ENCODE results near the gene DHRS13.
A peak's percentile ranks its signal among the peaks of the same experiment; 100 is the strongest.

DNA sequence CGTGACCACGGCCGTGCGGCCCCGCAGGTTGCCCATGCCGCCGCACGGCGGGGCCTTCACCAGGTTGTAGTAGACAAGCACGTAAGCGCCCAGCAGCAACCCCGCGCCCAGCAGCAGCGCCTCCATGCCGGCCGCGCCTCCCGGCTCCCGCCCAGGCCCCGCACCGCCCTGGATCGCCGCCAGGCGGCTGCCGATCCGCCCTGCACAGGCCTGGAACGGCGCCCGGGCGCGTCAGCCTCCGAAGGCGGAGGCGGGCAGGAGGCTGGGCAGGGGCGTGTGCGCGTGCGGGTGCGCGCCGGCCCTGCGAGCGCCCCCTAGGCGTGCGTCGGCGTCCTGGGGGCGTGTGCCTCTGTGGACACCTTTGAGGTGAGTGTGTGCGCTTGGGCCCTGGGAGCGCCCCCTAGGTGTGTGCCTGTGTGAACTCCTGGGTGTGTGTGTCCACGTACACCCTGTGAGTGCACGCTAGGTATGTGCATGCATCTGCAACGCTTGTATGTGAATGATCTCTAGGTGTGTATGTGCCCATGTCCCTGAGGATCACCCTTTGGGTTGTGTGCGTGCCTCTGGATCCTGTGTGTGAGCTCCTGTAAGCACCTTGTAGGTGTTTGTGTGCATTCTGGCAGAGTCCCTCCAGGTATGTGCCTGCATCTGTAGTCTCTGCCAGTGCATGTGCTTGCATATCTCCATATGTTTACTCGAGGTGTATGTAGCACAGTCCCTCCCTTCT is at the start of gene DHRS13:
- TF ChIP-seq, protein P1, sequence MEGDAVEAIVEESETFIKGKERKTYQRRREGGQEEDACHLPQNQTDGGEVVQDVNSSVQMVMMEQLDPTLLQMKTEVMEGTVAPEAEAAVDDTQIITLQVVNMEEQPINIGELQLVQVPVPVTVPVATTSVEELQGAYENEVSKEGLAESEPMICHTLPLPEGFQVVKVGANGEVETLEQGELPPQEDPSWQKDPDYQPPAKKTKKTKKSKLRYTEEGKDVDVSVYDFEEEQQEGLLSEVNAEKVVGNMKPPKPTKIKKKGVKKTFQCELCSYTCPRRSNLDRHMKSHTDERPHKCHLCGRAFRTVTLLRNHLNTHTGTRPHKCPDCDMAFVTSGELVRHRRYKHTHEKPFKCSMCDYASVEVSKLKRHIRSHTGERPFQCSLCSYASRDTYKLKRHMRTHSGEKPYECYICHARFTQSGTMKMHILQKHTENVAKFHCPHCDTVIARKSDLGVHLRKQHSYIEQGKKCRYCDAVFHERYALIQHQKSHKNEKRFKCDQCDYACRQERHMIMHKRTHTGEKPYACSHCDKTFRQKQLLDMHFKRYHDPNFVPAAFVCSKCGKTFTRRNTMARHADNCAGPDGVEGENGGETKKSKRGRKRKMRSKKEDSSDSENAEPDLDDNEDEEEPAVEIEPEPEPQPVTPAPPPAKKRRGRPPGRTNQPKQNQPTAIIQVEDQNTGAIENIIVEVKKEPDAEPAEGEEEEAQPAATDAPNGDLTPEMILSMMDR (IDR thresholded peaks at IDR 0.05): peak; percentile 100
- TF ChIP-seq EZH2 (IDR thresholded peaks at IDR 0.05; ENCODE audit: borderline replicate concordance, insufficient read depth, low read depth, low read length, poor library complexity, severe bottlenecking): no peak
